ENCODE data around the gene UBALD2.
"Not testable (repeated sequence)": the region's sequence is repeated elsewhere in the genome, so short reads cannot be mapped to it uniquely, and the experiment has no call there.

Gene UBALD2

DNA sequence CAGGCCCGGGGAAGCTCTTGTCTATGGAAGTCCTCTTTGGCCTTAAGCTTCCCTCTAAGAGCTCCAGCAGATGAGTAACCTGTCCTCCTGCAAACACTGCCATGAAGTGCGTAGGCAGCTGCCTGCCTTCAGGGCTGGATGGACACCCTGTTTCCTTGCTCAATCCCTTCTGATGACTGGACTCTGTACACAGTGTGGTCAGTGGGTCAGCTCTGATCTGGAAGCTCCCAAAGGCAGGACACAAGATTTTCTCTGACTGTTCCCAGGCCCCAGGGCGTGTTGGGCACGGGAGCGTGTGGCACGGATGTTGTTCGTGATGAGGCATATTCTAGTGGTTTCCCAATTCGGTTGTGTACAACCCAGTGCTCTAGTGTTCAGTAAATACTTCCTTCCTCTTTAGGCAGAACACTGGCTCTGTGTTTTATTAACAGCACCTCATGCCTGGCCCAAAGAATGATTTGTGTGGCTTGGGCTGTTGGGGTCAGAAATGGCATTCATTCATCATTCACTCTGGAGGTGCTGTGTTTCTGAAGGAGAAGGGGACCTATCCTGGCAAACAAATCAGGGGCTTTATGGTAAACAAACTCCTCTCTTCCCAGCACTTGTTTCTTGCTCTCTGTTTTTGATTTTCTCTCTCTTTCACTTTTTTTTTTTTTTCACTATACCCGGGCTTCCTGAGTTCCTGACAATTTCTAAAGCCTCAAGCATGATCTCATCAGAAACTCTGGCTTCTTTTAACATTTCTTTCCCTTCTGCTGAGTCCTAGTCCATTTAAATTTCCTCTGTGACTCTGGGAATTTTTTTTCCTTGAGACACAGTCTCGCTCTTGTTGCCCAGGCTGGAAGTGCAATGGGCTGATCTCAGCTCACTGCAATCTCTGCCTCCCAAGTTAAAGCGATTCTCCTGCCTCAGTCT, 12.9 kb upstream of the UBALD2 start:
- peaks cover 30 to 70% (median 51%) of the 10 kb centered on the region in 10 experiments for H3K4me1 ChIP-seq
- H3K36me3 ChIP-seq, result no peaks in the 10 kb centered on the region
- H4K20me1 ChIP-seq, result no peaks in the 10 kb centered on the region
- H3K9ac ChIP-seq, result peak overlapping the region; percentile 68 to 82 (median 76)
- TF ChIP-seq Cebpa-rat (IDR thresholded peaks at IDR 0.05), result peak in 8 of 11 experiments; percentile 34 to 78 (median 71); a peak in 14 of 22 replicates
- peak overlapping the region in 9 of 10 experiments; percentile 2 to 58 (median 34); a peak in 12 of 20 replicates for H3K4me3 ChIP-seq
- H3K4me2 ChIP-seq, result peak overlapping the region; percentile 67 to 93 (median 85)
- peaks cover 0 to 7% (median 5%) of the 10 kb centered on the region in 11 experiments; a peak in 8 of 22 replicates for H3K9me3 ChIP-seq (replicated peaks in 1 of 11)
- H3K27ac ChIP-seq, result peak overlapping the region; percentile 63 to 93 (median 89)
- no peaks in the 10 kb centered on the region for H3K27me3 ChIP-seq

DNA sequence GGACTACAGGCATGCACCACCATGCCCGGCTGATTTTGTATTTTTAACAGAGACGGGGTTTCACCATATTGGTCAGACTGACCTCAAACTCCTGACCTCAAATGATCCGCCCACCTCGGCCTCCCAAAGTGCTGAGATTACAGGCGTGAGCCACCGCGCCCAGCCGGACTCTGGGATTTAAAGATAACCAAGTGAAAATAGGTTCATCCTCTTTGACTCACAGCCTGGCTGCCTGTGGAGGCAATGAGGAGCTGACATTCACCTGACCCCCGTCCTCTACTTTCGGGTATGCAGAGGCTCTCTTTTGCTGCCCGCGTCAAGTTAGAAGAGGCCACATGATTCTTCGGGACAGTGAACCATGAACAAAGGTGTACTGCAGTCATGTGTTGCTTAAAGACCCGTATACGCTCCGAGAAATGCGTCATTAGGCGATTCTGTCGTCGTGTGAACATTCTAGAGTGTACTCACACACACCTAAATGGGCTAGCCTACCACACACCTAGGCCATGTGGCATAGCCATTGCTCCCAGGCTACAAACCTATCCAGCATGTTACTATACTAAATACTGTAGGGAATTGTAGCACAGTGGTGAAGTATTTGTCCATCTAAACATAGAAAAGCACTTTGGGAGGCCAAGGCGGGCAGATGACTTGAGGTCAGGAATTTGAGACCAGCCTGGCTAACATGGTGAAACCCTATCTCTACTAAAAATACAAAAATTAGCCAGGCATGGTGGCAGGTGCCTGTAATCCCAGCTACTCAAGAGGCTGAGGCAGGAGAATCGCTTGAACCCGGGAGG, 12.0 kb upstream of the UBALD2 start:
- H3K27me3 ChIP-seq, H4K20me1 ChIP-seq, H3K36me3 ChIP-seq: not testable (repeated sequence)
- H3K9ac ChIP-seq, result peak overlapping the region; percentile 68 to 82 (median 76)
- peak overlapping the region; percentile 67 to 93 (median 85) for H3K4me2 ChIP-seq
- peaks cover 0 to 13% (median 5%) of the 10 kb centered on the region in 11 experiments; a peak in 8 of 22 replicates for H3K9me3 ChIP-seq (replicated peaks in 1 of 11)
- peak overlapping the region; percentile 63 to 93 (median 89) for H3K27ac ChIP-seq
- H3K4me3 ChIP-seq, result peak overlapping the region in 9 of 10 experiments; percentile 2 to 58 (median 34); a peak in 10 of 20 replicates
- H3K4me1 ChIP-seq, result peaks cover 27 to 65% (median 46%) of the 10 kb centered on the region in 10 experiments

DNA sequence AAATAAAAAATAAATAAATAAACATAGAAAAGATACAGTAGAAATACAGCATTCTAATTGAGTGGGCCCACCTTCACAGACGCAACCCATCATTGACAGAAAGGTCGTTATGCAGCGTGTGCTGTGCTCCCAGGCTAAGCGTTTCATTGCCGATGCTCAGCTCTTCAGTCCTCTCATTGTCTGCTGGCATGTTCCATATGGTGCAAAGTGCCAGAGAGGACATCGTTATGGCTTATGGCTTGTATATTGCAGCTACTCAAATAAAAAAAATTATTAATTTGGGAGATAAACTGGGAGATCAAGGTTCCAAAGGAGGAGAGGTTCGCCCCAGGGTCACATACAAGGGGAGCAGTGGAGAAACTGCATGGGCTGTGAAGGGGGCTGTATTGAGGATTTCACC, 11.3 kb upstream of the UBALD2 start:
- Histone ChIP-seq H3K9ac (no peak overlapping the region), H4K20me1 (no peaks in the 10 kb centered on the region), H3K4me3 (no peak overlapping the region), H3K27me3 (no peaks in the 10 kb centered on the region), H3K27ac (peak overlapping the region in 5 of 11 experiments; percentile 7 to 93 (median 91); a peak in 7 of 22 replicates), H3K36me3 (no peaks in the 10 kb centered on the region), H3K9me3 (replicated peaks in 1 of 11) (peaks cover 0 to 13% (median 5%) of the 10 kb centered on the region in 11 experiments; a peak in 8 of 22 replicates), H3K4me1 (peaks cover 34 to 68% (median 49%) of the 10 kb centered on the region in 10 experiments), H3K4me2 (peak overlapping the region in 9 of 11 experiments; percentile 67 to 93 (median 85); a peak in 16 of 22 replicates)
- TF ChIP-seq Cebpa-rat (IDR thresholded peaks at IDR 0.05), result no peak

DNA sequence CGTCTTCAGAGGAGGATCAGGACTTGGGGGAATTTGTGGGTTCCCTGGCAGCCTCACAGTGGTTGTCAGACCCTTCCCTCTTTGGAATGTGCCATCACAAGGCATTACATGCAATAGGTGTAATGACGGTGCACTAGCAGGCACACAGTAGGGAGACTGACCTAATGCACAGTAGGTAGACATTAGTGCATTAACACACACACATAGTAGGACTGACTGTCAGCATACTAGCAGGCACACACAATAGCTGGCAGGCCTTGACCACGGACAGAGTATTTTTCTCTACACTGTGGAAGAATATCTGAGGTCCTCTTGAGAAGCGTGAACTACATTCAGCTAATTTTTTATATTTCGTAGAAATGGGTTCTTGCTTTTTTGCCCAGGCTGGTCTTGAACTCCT, 10.9 kb upstream of the UBALD2 start:
- peak overlapping the region in 3 of 11 experiments; percentile 7 to 93 (median 91); a peak in 1 of 22 replicates for H3K27ac ChIP-seq
- no peaks in the 10 kb centered on the region for H3K36me3 ChIP-seq
- peaks cover 37 to 72% (median 54%) of the 10 kb centered on the region in 10 experiments for H3K4me1 ChIP-seq

DNA sequence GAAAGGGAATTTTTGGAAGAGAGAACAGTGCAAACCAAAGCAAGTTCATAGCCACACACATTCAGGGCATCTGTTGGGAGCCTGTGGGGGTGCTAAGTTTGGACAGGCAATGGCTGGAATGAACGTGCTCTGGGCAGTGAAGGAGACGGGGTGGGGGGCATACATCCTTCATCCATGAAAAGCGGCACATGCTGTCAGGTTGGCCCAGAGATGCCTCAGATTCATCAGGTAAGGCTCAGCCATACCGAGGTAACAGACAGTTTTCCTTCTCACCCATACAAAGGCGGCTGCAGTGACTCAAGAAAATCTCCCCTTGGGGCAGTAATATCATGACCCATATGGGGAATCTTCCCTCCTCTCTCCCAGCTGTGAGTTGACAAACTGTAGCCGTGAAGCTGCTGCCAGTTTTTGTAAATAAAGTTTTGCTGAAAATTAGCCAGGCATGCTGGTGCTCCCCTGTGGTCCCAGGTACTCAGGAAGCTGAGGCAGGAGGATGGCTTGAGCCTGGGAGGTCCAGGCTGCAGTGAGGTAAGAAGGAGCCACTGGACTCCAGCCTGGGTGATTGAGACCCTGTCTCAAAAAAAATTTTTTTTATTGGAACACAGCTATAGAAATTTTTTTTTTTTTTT, 9.2 kb upstream of the UBALD2 start:
- no peaks in the 10 kb centered on the region for H4K20me1 ChIP-seq
- no peak overlapping the region for H3K9ac ChIP-seq
- peaks cover 49 to 81% (median 69%) of the 10 kb centered on the region in 10 experiments for H3K4me1 ChIP-seq
- H3K4me3 ChIP-seq, result no peak overlapping the region
- peak overlapping the region in 5 of 11 experiments; percentile 1 to 19 (median 6); a peak in 2 of 22 replicates for H3K4me2 ChIP-seq
- no peak for TF ChIP-seq Cebpa-rat (IDR thresholded peaks at IDR 0.05)
- H3K27me3 ChIP-seq, result no peaks in the 10 kb centered on the region
- peak overlapping the region in 2 of 11 experiments; percentile 8 to 44; a peak in 3 of 22 replicates for H3K27ac ChIP-seq
- no peaks in the 10 kb centered on the region for H3K36me3 ChIP-seq
- H3K9me3 ChIP-seq (replicated peaks in 1 of 11), result peaks cover 0 to 13% (median 5%) of the 10 kb centered on the region in 11 experiments; a peak in 8 of 22 replicates

More for the DNA sequence above, 10.9 kb upstream of the UBALD2 start:
- Histone ChIP-seq H3K9ac (no peak overlapping the region), H4K20me1 (no peaks in the 10 kb centered on the region), H3K4me3 (no peak overlapping the region), H3K27me3 (no peaks in the 10 kb centered on the region), H3K9me3 (replicated peaks in 1 of 11) (peaks cover 0 to 13% (median 5%) of the 10 kb centered on the region in 11 experiments; a peak in 8 of 22 replicates), H3K4me2 (peak overlapping the region in 4 of 11 experiments; percentile 67 to 91 (median 82); a peak in 5 of 22 replicates)
- no peak for TF ChIP-seq Cebpa-rat (IDR thresholded peaks at IDR 0.05)

DNA sequence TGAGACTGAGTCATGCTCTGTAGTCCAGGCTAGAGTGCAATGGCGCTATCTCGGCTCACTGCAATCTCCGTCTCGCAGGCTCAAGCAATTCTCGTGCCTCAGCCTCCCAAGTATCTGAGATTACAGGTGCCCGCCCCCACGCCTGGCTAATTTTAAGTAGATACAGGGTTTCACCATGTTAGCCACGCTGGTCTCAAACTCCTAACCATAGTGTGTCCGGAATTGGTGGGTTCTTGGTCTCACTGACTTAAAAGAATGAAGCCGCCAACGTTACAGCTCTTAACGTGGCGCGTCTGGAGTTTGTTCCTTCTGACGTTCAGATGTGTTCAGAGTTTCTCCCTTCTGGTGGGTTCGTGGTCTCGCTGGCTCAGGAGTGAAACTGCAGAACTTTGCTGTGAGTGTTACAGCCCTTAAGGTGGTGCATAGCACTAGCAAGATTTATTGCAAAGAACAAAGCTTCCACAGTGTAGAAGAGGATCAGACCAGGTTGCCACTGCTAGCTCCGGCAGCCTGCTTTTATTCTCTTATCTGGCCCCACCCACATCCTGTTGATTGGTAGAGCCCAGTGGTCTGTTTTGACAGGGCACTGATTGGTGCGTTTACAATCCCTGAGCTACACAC, 8.6 kb upstream of the UBALD2 start:
- H4K20me1 ChIP-seq, H3K36me3 ChIP-seq, H3K27me3 ChIP-seq, H3K4me3 ChIP-seq, H3K9ac ChIP-seq: not testable (repeated sequence)
- Histone ChIP-seq H3K4me2 (peak overlapping the region in 5 of 11 experiments; percentile 1 to 21 (median 12); a peak in 2 of 22 replicates), H3K27ac (peak overlapping the region in 3 of 11 experiments; percentile 43 to 44 (median 43); a peak in 5 of 22 replicates), H3K9me3 (replicated peaks in 1 of 11) (peaks cover 0 to 13% (median 5%) of the 10 kb centered on the region in 11 experiments; a peak in 8 of 22 replicates), H3K4me1 (peaks cover 49 to 81% (median 69%) of the 10 kb centered on the region in 10 experiments)

DNA sequence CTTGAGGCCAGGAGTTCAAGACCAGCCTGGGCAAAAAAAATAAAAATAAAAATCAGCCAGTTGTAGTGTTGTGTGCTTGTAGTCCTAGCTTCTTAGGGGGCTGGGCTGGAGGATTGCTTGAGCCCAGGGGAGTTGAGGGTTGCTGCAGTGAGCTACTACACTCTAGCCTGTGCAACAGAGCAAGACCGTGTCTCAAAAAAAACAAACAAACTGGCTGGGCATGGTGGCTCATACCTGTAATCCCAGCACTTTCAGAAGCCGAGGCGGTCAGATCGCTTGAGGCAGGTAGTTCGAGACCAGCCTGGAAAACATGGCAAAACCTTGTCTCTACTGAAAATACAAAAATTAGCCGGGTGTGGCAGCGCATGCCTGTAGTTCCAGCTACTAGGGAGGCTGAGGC, 4.9 kb upstream of the UBALD2 start:
- H3K4me3 ChIP-seq, result peak overlapping the region in 2 of 10 experiments; percentile 3 to 14; a peak in 3 of 20 replicates
- H4K20me1 ChIP-seq, result no peaks in the 10 kb centered on the region
- peak overlapping the region; percentile 73 to 94 (median 85) for H3K4me2 ChIP-seq
- H3K27ac ChIP-seq, result peak overlapping the region in 9 of 11 experiments; percentile 89 to 98 (median 93); a peak in 18 of 22 replicates
- H3K4me1 ChIP-seq, result peaks cover 55 to 84% (median 74%) of the 10 kb centered on the region in 10 experiments
- TF ChIP-seq Cebpa-rat (IDR thresholded peaks at IDR 0.05), result peak in 1 of 11 experiments; percentile 25; a peak in 1 of 22 replicates
- peaks cover 0 to 13% (median 5%) of the 10 kb centered on the region in 11 experiments; a peak in 8 of 22 replicates for H3K9me3 ChIP-seq (replicated peaks in 1 of 11)
- peak overlapping the region in 9 of 11 experiments; percentile 5 to 81 (median 75); a peak in 15 of 22 replicates for H3K9ac ChIP-seq
- no peaks in the 10 kb centered on the region for H3K27me3 ChIP-seq
- no peaks in the 10 kb centered on the region for H3K36me3 ChIP-seq

Measured in BLaER1 treated with 17β-estradiol and CSF1 and Interleukin-3, amounts not matched to agents 10 nM and 100 nM (cell line).